Loucy (cell line): Measurements from ENCODE around the gene F7.

Experiments
- H2AFZ ChIP-seq: fragments of 200-600 bp; sonication (generic); 2 replicates; pipeline ENCODE4 v1.6.0; 2016; ENCODE audit warnings: antibody characterized with exemption, mild to moderate bottlenecking, low read length, moderate library complexity
- H3F3A ChIP-seq: fragments of 200-600 bp; 2 replicates; pipeline ENCODE4 v1.6.0; 2016; ENCODE audit warnings: antibody characterized with exemption, low read depth, mild to moderate bottlenecking
- H3K27me3 ChIP-seq: fragments of 200-600 bp; sonication (generic); 2 replicates; pipeline ENCODE4 v1.6.1; 2014; ENCODE audit warnings: low read length, mild to moderate bottlenecking; ENCODE audit not compliant: insufficient read depth, poor library complexity, severe bottlenecking
- H3K36me3 ChIP-seq: fragments of 200-600 bp; sonication (generic); 2 replicates; pipeline ENCODE4 v1.6.1; 2016; ENCODE audit warnings: low read length; ENCODE audit not compliant: insufficient read depth
- H3K4me1 ChIP-seq: fragments of 200-600 bp; sonication (generic); 2 replicates; pipeline ENCODE4 v1.5.1; 2014; ENCODE audit warnings: low read length, mild to moderate bottlenecking; ENCODE audit not compliant: insufficient read depth, poor library complexity, severe bottlenecking
- H3K4me2 ChIP-seq: fragments of 200-600 bp; sonication (generic); 2 replicates; pipeline ENCODE4 v1.6.0; 2014; ENCODE audit warnings: antibody characterized with exemption, low read length, low read depth, mild to moderate bottlenecking; ENCODE audit not compliant: poor library complexity, severe bottlenecking
- H3K4me3 ChIP-seq: fragments of 200-600 bp; sonication (generic); 2 replicates; pipeline ENCODE4 v1.5.1; 2014; ENCODE audit warnings: low read length, mild to moderate bottlenecking, mixed read lengths; ENCODE audit not compliant: poor library complexity, severe bottlenecking
- H3K79me2 ChIP-seq: fragments of 200-600 bp; sonication (generic); 2 replicates; pipeline ENCODE4 v1.6.1; 2014; ENCODE audit warnings: low read length; ENCODE audit not compliant: insufficient read depth
- H3K9ac ChIP-seq: fragments of 200-600 bp; sonication (generic); 2 replicates; pipeline ENCODE4 v1.6.0; 2014; ENCODE audit warnings: mild to moderate bottlenecking, low read depth, low read length, moderate library complexity; ENCODE audit not compliant: poor library complexity, severe bottlenecking
- H3K9me2 ChIP-seq: fragments of 200-600 bp; sonication (generic); replicated peaks from 2 replicates; pipeline ENCODE4 v1.6.1; 2016; ENCODE audit warnings: low read depth, low read length, mixed read lengths
- H3K9me3 ChIP-seq: fragments of 200-600 bp; sonication (generic); 2 replicates; pipeline ENCODE4 v1.6.1; 2014; ENCODE audit warnings: mild to moderate bottlenecking, antibody characterized with exemption, low read length, low read depth; ENCODE audit not compliant: insufficient read depth
- H4K20me1 ChIP-seq: fragments of 200-600 bp; sonication (generic); 2 replicates; pipeline ENCODE4 v1.6.0; 2014; ENCODE audit warnings: antibody characterized with exemption, low read length, mild to moderate bottlenecking; ENCODE audit not compliant: insufficient read depth, poor library complexity, severe bottlenecking
- CTCF ChIP-seq: fragments of 200-600 bp; sonication (generic); conservative IDR thresholded peaks from 2 replicates; pipeline ENCODE4 v1.5.1; 2014; ENCODE audit warnings: mild to moderate bottlenecking, antibody characterized with exemption, low read length
- EZH2phosphoT487 ChIP-seq: fragments of 200-600 bp; IDR thresholded peaks from 2 replicates; pipeline ENCODE4 v1.6.1; 2018; ENCODE audit warnings: antibody characterized with exemption, mild to moderate bottlenecking, moderate library complexity, borderline replicate concordance

The F7 gene

GRCh38 chr13:113096745-113097305 is 8.8 kb upstream of the F7 start:
- no peaks in the 10 kb centered on the region for H3K4me1 ChIP-seq
- TF ChIP-seq EZH2phosphoT487 (no peak), CTCF (no peak)
- H3K9me2 ChIP-seq = no peaks in the 10 kb centered on the region
- H3K4me3 ChIP-seq = no peak overlapping the region
- H3K27me3 ChIP-seq = no peaks in the 10 kb centered on the region
- H3K4me2 ChIP-seq = no peak overlapping the region
- no peak overlapping the region for H2AFZ ChIP-seq
- H4K20me1 ChIP-seq = no peaks in the 10 kb centered on the region
- H3K79me2 ChIP-seq = no peaks in the 10 kb centered on the region
- H3F3A ChIP-seq = no peaks in the 10 kb centered on the region
- H3K9me3 ChIP-seq = no peaks in the 10 kb centered on the region
- no peak overlapping the region for H3K9ac ChIP-seq
- no peaks in the 10 kb centered on the region for H3K36me3 ChIP-seq

GRCh38 chr13:113097651-113098050 is 7.9 kb upstream of the F7 start:
- H3K4me1 ChIP-seq = no peaks in the 10 kb centered on the region
- no peaks in the 10 kb centered on the region for H3K9me3 ChIP-seq
- H2AFZ ChIP-seq = no peak overlapping the region
- H3K27me3 ChIP-seq = no peaks in the 10 kb centered on the region
- no peaks in the 10 kb centered on the region for H4K20me1 ChIP-seq
- H3K79me2 ChIP-seq = no peaks in the 10 kb centered on the region
- H3K9ac ChIP-seq = no peak overlapping the region
- H3K36me3 ChIP-seq = no peaks in the 10 kb centered on the region
- H3F3A ChIP-seq = no peaks in the 10 kb centered on the region
- H3K4me2 ChIP-seq = no peak overlapping the region
- H3K4me3 ChIP-seq = no peak overlapping the region
- no peak for TF ChIP-seq EZH2phosphoT487
- TF ChIP-seq CTCF = no peak
- no peaks in the 10 kb centered on the region for H3K9me2 ChIP-seq

- no peaks in the 10 kb centered on the region for H3K79me2 ChIP-seq
- TF ChIP-seq CTCF (no peak), EZH2phosphoT487 (no peak)
- H3K9me3 ChIP-seq = no peaks in the 10 kb centered on the region
- no peaks in the 10 kb centered on the region for H3K27me3 ChIP-seq
- H3K4me1 ChIP-seq = no peaks in the 10 kb centered on the region
- no peaks in the 10 kb centered on the region for H4K20me1 ChIP-seq
- no peak overlapping the region for H3K9ac ChIP-seq
- no peak overlapping the region for H3K4me2 ChIP-seq
- no peaks in the 10 kb centered on the region for H3K36me3 ChIP-seq
- H3K4me3 ChIP-seq = no peak overlapping the region
- H3K9me2 ChIP-seq = no peaks in the 10 kb centered on the region
- H3F3A ChIP-seq = no peaks in the 10 kb centered on the region
- no peak overlapping the region for H2AFZ ChIP-seq
Observed at GRCh38 chr13:113098162-113098732, 7.3 kb upstream of the F7 start.
